ENCODE results near the gene CEP192.
A peak's percentile ranks its signal among the peaks of the same experiment; 100 is the strongest.
"Not testable (repeated sequence)": the region's sequence is repeated elsewhere in the genome, so short reads cannot be mapped to it uniquely, and the experiment has no call there.

CEP192 gene

DNA sequence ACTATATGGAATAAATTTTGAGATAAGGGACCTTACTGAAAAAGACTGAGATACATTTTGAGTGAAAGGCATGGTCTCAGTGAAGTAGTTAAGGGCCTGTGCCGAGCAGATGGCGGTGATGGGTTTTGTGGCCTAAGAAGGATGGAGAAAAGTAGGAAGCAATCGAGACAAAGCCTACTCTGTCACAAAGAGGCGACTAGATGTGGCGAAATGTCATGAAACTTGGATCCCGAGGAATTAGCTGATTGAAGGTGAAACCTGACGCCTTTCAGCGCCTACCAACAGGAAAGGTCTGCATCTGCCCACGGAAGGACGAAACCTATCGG is 558 bp upstream of the CEP192 start:
- no peak for DNase-seq

DNA sequence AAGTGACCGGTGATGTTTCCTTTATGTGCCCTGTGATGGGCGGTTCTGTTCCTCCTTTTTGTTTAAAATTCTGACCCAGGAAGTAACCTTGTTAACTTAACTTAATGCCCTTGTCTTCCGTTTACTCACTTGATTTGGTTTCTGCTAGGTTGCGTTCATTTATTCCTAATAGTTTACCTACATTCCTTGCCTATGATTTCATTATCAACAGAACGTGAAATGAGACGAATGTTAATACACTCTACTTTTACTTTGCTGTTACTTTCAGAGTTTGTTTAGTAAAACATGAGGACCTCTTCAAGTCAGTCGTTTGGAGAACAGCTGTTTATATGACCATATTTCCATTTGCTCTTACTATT is 638 bp downstream of the CEP192 start:
- DNase-seq: no peak

DNA sequence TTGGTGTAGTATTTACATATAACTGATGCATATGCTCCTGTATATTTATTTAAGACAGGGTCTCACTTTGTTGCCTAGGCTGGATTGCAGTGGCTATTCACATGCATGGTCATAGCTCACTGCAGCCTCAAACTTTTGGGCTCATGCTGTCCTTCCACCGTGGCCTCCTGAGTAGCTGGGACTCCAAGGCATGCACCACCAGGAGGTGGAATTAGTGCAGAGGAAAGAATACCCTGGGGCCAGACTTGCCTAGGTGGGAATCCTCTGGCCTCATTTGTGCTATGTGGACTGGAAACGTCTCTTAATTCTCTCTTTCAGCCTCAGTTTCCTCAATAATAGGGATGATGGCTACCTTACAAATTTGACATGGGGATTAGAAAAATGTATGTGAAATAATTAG is 2.3 kb downstream of the CEP192 start:
- no peak for DNase-seq

DNA sequence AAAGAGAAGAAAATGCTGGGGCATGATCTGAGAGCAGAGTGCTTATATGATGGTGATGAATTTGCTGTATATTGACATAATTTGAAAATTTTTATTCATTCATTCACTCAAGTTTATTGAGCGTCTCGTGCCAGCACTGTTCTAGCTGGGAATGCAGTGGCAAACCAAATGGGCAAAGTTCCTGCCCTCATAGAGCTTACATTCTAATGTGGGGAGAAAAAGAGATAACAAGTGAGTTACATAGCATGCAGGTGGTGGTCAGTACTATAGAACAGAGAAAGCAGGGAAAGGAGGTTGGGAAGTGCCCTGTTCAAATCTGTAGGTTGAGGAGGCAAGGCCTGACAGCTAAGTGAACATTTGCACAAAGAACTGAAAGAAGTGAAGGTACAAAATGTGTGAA is 4.3 kb downstream of the CEP192 start:
- DNase-seq: no peak

DNA sequence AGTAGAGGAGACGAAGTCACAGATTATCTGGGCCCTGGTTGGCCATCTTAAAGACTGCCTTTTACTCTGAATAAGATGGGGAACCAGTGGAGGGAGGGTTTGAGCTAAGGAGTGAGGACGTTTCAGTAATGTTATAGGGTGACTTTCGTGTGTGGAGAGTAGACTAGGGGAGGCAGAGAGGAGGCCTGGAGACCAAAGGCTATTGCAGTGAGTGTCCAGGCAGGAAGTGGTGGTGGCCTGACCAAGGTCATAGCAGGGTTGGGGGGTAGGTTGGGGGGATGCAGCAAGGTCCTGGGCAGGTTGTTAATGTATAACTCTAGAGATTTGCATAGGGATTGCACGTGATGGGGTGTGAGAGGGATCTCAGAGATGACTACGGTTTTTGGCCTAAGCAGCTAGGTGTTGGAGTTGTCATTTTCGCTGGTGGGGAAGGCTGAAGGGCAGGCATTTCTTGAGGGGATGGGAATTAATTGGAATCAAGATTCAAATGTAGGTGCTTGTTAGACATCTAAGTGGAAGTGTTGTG is 4.9 kb downstream of the CEP192 start:
- DNase-seq: no peak

DNA sequence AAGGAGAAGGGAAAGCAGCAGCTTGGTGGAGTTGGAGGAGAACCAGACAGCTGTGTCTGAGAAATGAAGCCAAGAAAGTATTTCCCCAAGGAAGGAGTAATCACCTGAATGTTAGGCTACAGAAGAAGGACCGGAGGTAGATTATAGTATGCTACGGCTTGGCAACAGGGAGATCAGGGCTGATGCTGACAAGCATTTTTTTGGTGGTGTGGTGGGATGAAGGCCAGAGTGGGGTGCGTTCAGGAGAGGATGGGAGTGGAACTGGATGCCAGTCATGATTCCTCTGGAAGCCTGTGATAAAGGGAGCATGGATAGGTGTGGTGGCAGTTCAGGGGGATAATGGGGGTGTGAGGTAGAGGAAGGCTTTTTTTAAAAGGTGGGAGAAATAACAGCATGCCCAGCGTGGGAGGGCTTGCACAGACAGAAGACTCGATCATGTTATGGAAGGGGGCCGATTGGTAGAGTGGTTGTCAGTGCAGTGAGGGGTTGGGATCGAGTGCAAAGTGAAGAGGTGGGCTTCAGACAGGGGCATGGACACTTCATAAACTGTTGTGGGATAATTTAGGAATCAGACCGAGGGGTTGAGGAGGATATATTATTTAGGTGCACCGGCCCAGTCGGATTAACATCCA is 5.6 kb downstream of the CEP192 start:
- DNase-seq: no peak

DNA sequence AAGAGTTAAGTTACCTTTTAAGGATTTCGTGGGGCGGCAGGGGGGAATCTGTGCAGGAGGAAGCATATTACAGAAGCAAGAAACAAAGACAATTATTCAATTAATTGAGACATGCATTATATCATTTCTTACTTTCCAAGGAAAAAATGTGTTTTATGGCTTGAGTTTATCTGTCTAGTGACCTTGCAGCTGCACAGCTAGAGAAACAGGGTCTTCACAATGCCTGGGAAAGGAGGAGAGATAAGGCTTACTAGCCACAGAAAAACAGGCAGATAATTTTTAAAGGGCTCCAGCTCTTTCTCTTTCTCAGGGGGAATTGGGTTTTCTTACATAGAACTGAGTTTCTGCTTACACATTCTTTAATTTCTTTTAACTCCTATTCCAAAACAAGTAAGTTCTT is 6.2 kb downstream of the CEP192 start:
- DNase-seq: not testable (repeated sequence)

DNA sequence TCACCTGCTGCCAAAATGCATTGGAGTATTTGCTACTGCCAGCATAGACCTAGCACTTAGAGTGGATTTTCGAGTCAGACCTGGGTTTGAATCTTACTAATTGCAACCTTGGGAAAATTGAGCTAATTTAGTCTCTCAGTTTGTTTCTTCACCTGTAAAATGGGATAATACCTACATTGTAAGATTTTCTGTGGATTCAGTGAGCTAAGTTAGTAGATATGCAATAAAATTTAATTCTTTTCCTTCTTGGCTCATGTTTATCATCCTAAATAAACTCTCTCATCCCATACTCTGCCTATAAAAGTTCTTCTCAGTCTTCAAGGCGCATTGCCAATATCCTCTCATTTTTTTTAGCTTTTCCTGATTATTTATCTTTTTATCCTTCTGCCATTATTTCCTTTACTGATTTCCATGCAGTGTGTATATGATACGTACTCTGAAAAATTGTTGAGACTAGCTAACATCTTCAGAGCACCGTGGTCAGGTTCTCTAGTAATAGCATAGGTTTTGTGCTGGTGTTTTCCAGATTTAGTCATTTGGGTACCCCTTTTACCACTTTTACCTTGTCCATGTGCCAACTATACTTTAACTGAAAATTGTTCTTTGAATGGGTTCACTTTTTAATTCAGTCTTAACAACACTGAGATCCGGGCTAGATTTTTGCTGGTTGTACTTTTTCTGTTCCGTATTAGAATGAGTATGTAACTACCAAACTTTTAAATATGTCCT is 7.3 kb downstream of the CEP192 start:
- no peak for DNase-seq

DNA sequence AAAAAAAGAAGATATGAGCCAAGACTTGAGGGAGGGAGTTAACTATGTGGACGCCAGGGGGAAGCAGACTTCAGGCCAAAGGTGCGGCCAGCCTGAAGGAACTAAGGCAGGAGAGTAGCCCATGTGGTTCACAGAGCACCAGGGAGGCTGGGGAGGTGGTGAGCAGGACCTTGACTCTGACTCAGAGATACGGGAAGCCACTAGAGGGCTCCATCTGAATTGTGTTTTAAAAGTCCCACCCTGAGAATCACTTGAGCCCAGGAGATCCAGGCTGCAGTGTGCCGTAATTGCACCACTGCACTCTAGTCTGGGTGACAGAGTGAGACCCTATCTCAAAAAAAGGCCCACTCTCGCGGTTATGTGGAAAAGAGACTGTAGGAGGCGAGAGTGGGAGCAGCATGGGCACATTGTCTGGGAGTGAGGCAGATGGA is 12.3 kb downstream of the CEP192 start:
- peak; percentile 53 for DNase-seq

DNA sequence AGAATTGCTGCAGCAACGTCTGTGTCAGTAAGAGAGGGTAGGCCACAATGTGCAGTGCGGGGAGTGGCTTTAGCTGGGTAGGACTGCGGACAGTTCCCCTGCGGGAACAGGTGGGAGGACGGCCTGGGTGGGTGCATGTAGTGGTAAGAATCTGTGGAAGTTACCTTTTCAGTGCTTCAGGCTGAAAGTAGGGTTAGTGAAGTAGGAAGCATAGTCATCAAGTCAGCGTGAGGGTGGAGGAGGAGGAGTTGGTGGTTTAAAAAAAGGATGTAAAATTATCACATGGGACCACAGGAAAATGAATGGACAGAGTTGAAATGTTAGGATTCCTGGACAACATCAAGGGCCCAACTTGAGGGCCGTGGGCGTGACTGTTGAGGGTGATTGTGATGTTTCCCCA is 13.2 kb downstream of the CEP192 start:
- no peak for DNase-seq

DNA sequence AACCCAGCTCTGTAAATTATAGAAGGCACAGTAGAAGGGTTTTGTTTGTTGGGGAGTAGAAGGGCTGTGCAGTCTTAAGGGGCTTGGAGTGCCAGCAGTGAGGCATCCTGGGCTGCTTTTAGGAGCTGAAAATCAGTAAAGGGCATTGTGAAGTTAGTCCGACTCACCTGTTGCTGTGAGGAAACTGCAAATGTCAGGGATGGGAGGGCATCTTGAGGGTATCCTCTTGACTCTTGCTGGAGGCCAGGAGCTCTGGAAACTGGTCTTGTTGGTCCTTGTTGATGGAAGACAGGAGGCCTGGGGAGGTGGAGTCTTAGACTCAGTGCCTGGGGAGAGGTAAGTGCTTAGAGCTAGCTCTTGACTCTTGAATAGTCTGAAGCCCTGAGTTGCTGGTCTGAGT is 14.1 kb downstream of the CEP192 start:
- no peak for DNase-seq

DNA sequence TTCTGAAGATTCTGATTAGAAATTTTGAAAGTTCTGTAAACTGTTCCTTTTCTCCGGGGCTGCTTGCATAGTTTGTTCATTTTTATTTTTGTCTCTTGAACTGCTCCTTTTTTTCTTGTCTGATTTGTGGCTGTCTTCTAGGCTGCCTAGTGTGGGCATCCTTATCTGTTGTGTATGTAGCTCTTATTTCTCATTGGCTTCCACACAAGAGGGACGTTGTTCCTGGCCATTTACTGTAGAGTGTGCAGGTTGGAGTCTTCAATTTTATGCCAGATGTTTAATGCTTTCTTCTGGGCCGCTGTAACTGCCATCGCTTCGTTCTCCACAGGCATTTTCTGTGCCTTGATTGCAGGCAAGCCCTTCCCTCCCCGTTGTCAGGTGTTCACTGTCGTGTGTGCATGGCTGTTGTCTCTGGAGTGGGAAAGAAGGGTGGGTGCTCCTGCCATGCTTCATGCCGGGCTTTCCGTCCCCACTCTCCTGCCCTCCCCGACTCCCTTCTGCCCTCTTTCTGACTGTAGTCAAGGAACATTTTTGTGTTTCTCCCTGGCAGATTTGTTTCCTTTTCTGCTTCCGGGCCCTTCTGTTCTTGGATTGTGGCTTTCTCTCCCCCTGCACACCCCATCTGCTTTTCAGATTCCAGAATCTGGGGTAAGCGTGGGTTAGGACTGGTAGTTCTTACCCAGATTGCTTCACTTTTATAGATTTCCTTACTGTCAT is 15.5 kb downstream of the CEP192 start:
- DNase-seq: no peak

DNA sequence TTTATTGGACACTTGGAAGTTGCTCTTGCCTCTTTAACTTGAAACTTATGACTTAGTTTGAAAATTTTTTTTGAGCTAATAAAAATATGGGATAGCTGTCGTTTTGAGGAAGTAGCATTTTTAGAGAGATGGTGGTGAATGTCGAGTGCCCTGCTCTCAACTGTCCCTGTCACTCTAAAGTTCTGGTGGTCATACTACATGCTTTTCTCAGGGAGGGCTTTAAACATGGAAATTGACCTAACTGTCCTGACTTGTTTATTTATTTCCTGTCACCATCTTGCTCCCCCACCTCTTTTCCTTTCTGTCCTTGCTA is 16.0 kb downstream of the CEP192 start:
- no peak for DNase-seq

DNA sequence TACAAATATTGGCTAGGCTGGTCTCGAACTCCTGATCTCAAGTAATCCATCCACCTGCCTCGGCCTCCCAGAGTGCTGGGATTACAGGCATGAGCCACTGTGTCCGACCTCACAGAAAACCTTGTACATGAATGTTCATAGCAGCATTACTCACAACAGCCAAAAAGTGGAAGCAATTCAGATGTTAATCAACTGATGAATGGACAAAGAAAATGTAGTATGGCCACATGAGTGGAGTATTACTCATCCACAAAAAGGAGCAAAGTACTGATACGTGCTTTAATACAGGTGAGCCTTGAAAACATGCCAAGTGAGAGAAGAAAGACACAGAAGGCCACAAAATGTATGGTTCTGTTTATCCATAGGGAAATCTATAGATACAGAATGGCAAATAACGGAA is 20.6 kb downstream of the CEP192 start:
- no peak for DNase-seq

DNA sequence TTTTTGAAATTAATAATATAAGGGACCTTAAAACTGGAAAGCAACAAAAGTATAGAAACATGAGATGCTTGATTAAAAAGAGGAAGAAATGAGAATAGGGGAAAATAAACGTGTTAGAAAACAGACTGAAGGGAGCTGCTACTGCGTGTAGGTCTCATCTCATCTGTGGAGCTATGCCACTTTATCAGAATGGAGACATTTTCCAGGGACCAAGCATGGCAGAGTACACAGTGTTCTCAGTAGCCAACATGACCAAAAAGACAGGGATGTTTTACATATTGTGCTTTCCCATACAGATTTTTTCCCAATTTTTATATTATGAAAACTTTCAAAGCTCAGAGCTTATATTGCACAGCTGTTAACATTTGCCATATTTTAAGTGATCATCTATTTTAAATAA is 23.1 kb downstream of the CEP192 start:
- no peak for DNase-seq

DNA sequence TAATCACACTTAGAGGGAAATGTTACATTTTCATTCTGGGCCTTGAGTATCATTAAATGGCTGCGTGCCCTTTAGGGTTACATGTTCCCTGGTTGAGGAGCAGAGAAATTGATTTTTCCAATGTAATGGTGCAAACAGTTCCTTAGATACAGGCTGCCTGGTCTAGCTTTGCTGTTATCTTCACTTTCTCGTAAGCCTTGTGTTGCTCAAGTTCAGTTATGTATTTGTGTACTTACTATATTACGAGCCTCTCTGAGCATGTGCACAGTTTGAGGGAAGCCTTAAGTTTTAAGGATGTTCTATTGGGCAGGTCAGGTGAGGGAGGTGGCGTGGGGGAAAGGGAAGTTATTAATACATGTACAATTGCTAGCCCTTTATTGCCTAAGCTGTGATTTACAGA is 23.7 kb downstream of the CEP192 start:
- DNase-seq: no peak

DNA sequence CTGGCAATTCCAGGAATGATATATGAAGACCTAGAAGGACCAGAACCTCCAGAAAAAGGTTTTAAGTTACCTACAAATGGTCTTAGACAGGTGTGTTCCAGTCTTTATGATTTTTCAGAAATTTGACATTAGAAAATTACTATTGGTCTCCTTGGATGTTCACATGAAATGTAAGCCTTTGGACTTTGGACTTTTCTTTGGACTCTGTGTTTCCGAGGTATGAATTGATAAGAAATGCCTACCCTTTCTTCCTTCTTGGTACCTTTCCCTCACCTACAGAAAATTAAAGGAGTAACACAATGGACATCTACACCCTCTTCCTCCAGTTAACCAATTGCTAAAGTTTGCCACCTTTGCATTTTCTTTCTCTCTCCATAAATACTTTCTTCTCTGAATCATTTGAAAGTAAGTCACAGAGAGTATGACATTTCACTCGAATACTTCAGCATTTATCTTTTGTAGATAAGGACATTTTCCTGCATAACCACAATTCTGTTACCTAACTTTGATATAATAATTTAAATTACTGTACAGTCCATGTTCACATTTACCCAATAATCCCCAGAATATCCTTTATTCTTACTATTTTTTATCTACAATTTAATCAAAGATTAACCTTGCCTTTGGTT is 26.2 kb downstream of the CEP192 start:
- no peak for DNase-seq

DNA sequence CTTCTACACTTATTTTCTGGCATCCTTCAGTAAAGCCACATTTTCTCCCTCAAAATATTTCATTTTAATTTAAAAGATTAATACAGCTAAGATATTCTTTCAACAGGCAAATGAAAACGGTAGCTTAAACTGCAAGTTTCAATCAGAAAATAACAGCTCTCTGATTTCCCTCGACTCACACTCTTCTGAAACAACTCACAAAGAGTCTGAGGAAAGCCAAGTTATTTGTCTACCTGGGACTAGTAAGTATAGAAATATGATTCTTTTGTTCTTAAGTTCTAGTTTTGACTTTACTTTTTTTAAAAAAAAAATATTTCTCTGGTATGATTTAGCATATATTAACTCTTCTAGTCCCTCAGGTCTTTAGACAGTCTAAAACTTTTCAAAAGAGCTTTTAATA is 27.2 kb downstream of the CEP192 start:
- no peak for DNase-seq

DNA sequence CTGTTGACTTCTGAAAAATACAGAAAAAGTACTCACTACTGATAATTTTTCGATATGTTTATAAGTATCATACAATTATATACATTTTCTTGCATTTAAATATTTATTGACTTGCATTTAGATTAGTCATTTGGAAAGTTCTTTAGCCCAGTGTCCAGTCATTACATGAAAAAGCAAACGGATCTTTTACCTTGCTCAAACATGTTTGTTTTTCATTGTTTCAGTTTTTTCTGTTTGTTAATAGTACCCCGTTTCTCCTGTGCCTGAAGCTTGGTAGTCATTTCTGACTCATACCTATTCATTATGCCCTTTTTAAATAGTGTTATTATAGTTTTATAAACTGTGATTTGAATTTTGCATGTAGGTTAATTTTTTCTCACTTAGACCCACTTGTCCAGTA is 28.1 kb downstream of the CEP192 start:
- no peak for DNase-seq

DNA sequence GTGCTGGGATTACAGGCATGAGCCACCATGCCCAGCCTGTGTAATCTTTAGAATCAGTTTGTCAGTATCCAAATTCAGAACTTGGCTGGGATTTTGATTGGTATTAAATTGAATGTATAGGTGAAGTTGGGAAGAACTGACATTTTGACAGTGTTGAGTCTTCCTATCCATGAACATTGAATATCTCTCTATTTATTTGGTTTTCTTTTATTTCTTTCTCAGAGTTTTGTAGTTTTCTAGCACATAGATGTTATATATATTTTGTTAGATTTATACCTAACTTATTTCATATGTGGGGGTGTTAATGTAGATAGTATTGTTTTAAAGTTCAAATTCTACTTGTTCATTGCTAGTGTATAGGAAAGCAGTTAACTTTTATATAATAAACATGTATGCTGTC is 31.5 kb downstream of the CEP192 start:
- DNase-seq: no peak

DNA sequence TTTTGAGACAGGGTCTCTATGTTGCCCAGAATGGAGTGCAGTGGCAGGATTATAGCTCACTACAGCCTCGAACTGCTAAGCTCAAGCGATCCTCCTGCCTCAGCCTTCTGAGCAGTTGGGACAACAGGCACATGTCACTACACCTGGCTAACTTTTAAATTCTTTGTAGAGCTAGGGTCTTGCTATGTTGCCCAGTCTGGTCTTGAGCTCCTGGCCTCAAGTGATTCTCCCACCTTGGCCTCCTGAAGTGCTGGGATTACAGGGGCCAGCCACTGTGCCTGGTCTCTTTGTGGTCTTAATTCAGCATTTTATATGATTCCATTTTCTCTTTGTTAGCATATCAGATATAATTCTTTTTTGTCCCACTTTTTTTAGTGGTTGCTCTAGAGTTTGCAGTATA is 34.1 kb downstream of the CEP192 start:
- no peak for DNase-seq

DNA sequence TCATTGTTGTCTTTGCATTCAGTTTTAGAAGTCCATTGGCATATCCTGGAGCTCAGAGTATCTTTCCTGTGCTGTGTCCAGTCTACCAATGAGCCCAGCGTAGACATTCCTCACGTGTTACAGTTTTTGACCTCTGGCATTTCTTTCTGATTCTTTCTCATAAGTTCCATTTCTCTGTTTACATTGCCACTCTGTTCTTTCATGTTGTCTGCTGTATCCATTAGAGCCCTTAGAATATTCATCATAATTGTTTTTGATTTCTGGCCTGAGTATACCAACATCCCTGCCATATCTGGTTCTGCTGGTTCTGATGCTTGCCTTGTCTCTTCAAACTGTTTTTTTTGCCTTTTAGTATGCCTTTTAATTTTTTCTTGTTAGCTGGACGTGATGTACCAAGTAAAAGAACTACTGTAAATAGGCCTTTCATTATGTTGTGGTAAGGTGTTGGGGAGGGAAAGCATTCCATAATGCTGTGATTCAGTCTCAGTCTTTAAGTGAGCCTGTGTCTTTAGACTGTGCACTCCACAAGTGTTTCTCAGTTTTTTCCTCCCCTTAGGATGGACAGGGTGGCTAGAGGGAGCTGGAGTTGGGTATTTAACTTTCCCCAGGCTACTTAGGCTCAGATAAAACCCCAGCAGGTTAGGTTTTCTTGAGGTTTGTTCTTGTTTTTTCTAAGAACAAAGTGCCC is 35.6 kb downstream of the CEP192 start:
- no peak for DNase-seq

DNA sequence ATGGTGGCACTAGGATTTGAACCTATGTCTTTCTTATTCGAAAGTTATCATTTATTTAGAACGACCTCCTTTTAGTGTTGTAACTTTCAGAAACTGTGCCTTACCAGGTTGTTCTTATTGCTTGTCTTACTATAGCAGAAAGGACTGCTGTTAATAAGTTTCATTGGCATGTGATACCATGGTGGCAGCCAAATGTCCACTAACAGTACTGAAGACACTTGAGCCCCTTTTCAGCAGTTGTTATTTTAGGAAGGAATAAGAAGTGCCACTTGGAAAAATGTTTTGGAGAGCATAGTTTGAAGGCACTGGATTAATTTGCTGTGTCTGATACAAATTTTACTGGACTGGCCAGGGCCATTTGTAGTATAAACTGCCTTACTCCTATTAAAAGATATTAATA is 37.7 kb downstream of the CEP192 start:
- no peak for DNase-seq

Data from eye (tissue), 1 donor.